Dorsolateral prefrontal cortex (tissue), 118 donors: Measurements from ENCODE around the gene SPATA25. TPM values are rescaled to one million over a fixed set of nuclear protein-coding genes. Genes with fewer than 3 reads are reported as not detected.

ENCODE experiments used
- total RNA-seq, 120 experiments: library from RNA; stranded (reverse); gene quantifications; one replicate each; pipeline versions ENCODE4 v1.2.3 to v1.2.4, GENCODE V29; 2022

SPATA25 gene
- total RNA-seq, 120 experiments from 2014 or later: 1.6 to 9.6 (median 4.6) TPM

Other genes starting within 250 kb of the SPATA25 start
- gene WFDC11, start 217.4 kb downstream of the SPATA25 start, total RNA-seq: 1 to 10 TPM in 1 of 120 experiments, not detected in 119; 1.0 TPM
- under 1 TPM in 13 of 120 experiments, not detected in 107; 0.29 to 0.81 (median 0.41) TPM for gene WFDC13, start 185.6 kb downstream of the SPATA25 start, total RNA-seq
- gene WFDC10B, start 182.6 kb downstream of the SPATA25 start, total RNA-seq: 1 to 10 TPM in 4 of 120 experiments, not detected in 116; 1.1 to 1.3 (median 1.2) TPM
- gene SPINT4, start 165.3 kb downstream of the SPATA25 start, total RNA-seq: not detected
- gene WFDC3, start 95.7 kb downstream of the SPATA25 start, total RNA-seq: 1 to 10 TPM in 76 of 120 experiments, under 1 TPM in 7, not detected in 37; 0.71 to 6.6 (median 1.8) TPM
- 10 to 100 TPM; 13.2 to 33.5 (median 21.5) TPM for gene DNTTIP1, start 95.7 kb downstream of the SPATA25 start, total RNA-seq
- 1 to 10 TPM in 7 of 120 experiments, under 1 TPM in 5, not detected in 108; 0.62 to 2.7 (median 1.2) TPM for gene UBE2C, start 75.0 kb downstream of the SPATA25 start, total RNA-seq
- gene TNNC2, start 60.3 kb downstream of the SPATA25 start, total RNA-seq: 1 to 10 TPM in 98 of 120 experiments, under 1 TPM in 7, not detected in 15; 0.64 to 4.3 (median 1.9) TPM
- 10 to 100 TPM; 24.9 to 65.9 (median 37.1) TPM for gene SNX21, start 53.8 kb downstream of the SPATA25 start, total RNA-seq
- gene ACOT8, start 30.2 kb downstream of the SPATA25 start, total RNA-seq: 10 to 100 TPM; 27.3 to 54.9 (median 41.6) TPM
- gene ZSWIM3, start 30.0 kb downstream of the SPATA25 start, total RNA-seq: 1 to 10 TPM; 2.8 to 9.6 (median 6.0) TPM
- gene ZSWIM1, start 6.4 kb downstream of the SPATA25 start, total RNA-seq: 10 to 100 TPM in 49 of 120 experiments, 1 to 10 TPM in 71; 6.1 to 16.0 (median 9.6) TPM
- 10 to 100 TPM in 6 of 120 experiments, 1 to 10 TPM in 114; 3.3 to 19.6 (median 7.1) TPM for gene NEURL2, start 3.6 kb upstream of the SPATA25 start, total RNA-seq
- 100 to 1,000 TPM in 102 of 120 experiments, 10 to 100 TPM in 18; 72.5 to 172 (median 116) TPM for gene CTSA, start 3.7 kb upstream of the SPATA25 start, total RNA-seq
- gene PLTP, start 24.5 kb upstream of the SPATA25 start, total RNA-seq: 100 to 1,000 TPM in 9 of 120 experiments, 10 to 100 TPM in 111; 26.9 to 232 (median 59.4) TPM
- 10 to 100 TPM; 20.4 to 44.7 (median 32.2) TPM for gene PCIF1, start 47.1 kb upstream of the SPATA25 start, total RNA-seq
- 10 to 100 TPM; 20.9 to 40.0 (median 26.7) TPM for gene ZNF335, start 84.6 kb upstream of the SPATA25 start, total RNA-seq
- 10 to 100 TPM in 1 of 120 experiments, 1 to 10 TPM in 34, under 1 TPM in 42, not detected in 43; 0.17 to 18.4 (median 0.84) TPM for gene MMP9, start 121.3 kb upstream of the SPATA25 start, total RNA-seq
- 100 to 1,000 TPM in 119 of 120 experiments, 10 to 100 TPM in 1; 95.7 to 439 (median 309) TPM for gene SLC12A5, start 141.6 kb upstream of the SPATA25 start, total RNA-seq
- gene NCOA5, start 202.3 kb upstream of the SPATA25 start, total RNA-seq: 10 to 100 TPM; 13.5 to 36.9 (median 24.1) TPM
- gene CD40, start 230.7 kb upstream of the SPATA25 start, total RNA-seq: 10 to 100 TPM in 5 of 120 experiments, 1 to 10 TPM in 115; 1.9 to 12.6 (median 5.2) TPM